SK-N-SH (cell line): Measurements from ENCODE around the gene CDK11B.

Experiments used
- EP300 ChIP-seq, 2 experiments: IDR thresholded peaks; 2 replicates each; pipeline versions ENCODE4 v1.4.0 to v1.6.1; 2012; ENCODE audit warnings: borderline replicate concordance in 1 of 2, low read depth in 1 of 2, low read length in 1 of 2
- FOSL2 ChIP-seq: IDR thresholded peaks from 2 replicates; pipeline ENCODE4 v1.4.0; 2012; ENCODE audit warnings: low read depth, mild to moderate bottlenecking, moderate library complexity, borderline replicate concordance
- GABPA ChIP-seq: IDR thresholded peaks from 2 replicates; pipeline ENCODE4 v1.4.0; 2012; ENCODE audit warnings: low read depth, mild to moderate bottlenecking
- RFX5 ChIP-seq: IDR thresholded peaks from 2 replicates; pipeline ENCODE4 v1.6.1; 2012; ENCODE audit warnings: mild to moderate bottlenecking, improper control_type of control experiment, low read length
- RXRA ChIP-seq: IDR thresholded peaks from 2 replicates; pipeline ENCODE4 v1.4.0; 2012; ENCODE audit warnings: low read depth, mild to moderate bottlenecking, borderline replicate concordance
- TF ChIP-seq, protein P1 (sequence below): fragments of 200-600 bp; sonication (generic); IDR thresholded peaks from 2 replicates; pipeline ENCODE4 v1.6.1; 2017; ENCODE audit warnings: antibody characterized with exemption, mild to moderate bottlenecking, moderate library complexity

DNA sequence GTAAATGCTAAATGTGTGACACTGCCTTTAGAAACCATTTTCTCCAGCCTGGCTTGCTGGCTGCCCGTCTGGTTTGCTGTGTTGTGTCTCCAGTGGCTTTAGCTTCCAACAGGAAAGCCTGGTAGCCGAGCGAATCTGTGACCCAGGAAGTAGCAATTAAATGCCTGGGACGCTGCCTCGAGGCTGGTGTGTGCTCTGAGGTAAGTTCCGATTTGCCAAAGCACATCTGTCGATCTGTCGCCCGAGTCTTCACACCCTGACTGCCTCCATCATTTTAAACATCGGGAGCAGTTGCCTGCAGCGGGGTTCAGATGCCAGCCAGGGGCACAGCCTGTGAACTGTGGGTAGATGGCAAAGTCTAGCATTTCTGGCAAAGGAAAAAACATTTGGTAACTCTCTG is 41.3 kb downstream of the CDK11B start:
- TF ChIP-seq RXRA (no peak), EP300 (IDR thresholded peaks at IDR 0.05; ENCODE audit: borderline replicate concordance in 1 of 2, low read depth in 1 of 2, low read length in 1 of 2) (no peak), FOSL2 (no peak), GABPA (no peak), RFX5 (no peak)
- TF ChIP-seq, protein P1, sequence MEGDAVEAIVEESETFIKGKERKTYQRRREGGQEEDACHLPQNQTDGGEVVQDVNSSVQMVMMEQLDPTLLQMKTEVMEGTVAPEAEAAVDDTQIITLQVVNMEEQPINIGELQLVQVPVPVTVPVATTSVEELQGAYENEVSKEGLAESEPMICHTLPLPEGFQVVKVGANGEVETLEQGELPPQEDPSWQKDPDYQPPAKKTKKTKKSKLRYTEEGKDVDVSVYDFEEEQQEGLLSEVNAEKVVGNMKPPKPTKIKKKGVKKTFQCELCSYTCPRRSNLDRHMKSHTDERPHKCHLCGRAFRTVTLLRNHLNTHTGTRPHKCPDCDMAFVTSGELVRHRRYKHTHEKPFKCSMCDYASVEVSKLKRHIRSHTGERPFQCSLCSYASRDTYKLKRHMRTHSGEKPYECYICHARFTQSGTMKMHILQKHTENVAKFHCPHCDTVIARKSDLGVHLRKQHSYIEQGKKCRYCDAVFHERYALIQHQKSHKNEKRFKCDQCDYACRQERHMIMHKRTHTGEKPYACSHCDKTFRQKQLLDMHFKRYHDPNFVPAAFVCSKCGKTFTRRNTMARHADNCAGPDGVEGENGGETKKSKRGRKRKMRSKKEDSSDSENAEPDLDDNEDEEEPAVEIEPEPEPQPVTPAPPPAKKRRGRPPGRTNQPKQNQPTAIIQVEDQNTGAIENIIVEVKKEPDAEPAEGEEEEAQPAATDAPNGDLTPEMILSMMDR: no peak
